ENCODE results near the gene LDB3. TPM values are rescaled to one million over a fixed set of nuclear protein-coding genes. Genes with fewer than 3 reads are reported as not detected.

Gene LDB3
- total and polyA plus RNA-seq, 4 donors = 11.0 to 132 (median 50.2) TPM

GRCh38 chr10:86659721-86660453, 8.4 kb upstream of the LDB3 start:
- intact Hi-C loops (cut with DNase I) = no loop called here
- no peak for ATAC-seq (ENCODE audit: low FRiP score)

GRCh38 chr10:86661161-86662025, 6.9 kb upstream of the LDB3 start:
- DNase-seq (peak; percentile 51 to 77), ATAC-seq (ENCODE audit: low FRiP score) (no peak)
- Histone ChIP-seq H3K27me3 (ENCODE audit: control insufficient read depth in 1 of 2, insufficient read depth in 2 of 2, low read length in 1 of 2) (no peaks in the 10 kb centered on the region), H3K36me3 (ENCODE audit: control insufficient read depth in 1 of 2, insufficient read depth in 2 of 2, low read length in 1 of 2) (no peaks in the 10 kb centered on the region), H3K27ac (ENCODE audit: low read depth in 1 of 2, low read length in 2 of 2) (no peak overlapping the region), H3K9me3 (ENCODE audit: control insufficient read depth, low read length) (no peaks in the 10 kb centered on the region), H3K4me1 (ENCODE audit: control insufficient read depth in 1 of 2, insufficient read depth in 2 of 2, low read length in 2 of 2) (peaks cover 0 to 3% of the 10 kb centered on the region in 2 donors), H3K4me3 (ENCODE audit: low read length in 2 of 2) (no peak overlapping the region)
- 71 to 76% methylated on average over 17 of the region's 17 CpGs for WGBS, 2 donors
- intact Hi-C loops (cut with DNase I) = no loop called here

More at GRCh38 chr10:86659721-86660453, 8.4 kb upstream of the LDB3 start:
- peak; percentile 42 to 76 for DNase-seq
- Histone ChIP-seq H3K27ac (ENCODE audit: low read depth in 1 of 2, low read length in 2 of 2) (no peak overlapping the region), H3K27me3 (ENCODE audit: control insufficient read depth in 1 of 2, insufficient read depth in 2 of 2, low read length in 1 of 2) (no peaks in the 10 kb centered on the region), H3K4me3 (ENCODE audit: low read length in 2 of 2) (no peak overlapping the region), H3K36me3 (ENCODE audit: control insufficient read depth in 1 of 2, insufficient read depth in 2 of 2, low read length in 1 of 2) (no peaks in the 10 kb centered on the region), H3K4me1 (ENCODE audit: control insufficient read depth in 1 of 2, insufficient read depth in 2 of 2, low read length in 2 of 2) (peaks cover 0 to 3% of the 10 kb centered on the region in 2 donors), H3K9me3 (ENCODE audit: control insufficient read depth, low read length) (no peaks in the 10 kb centered on the region)
- WGBS, 2 donors = 95 to 98% methylated on average over 17 of the region's 17 CpGs

GRCh38 chr10:86662186-86663045, 5.9 kb upstream of the LDB3 start:
- no peaks in the 10 kb centered on the region for H3K9me3 ChIP-seq (ENCODE audit: control insufficient read depth, low read length)
- no peak overlapping the region for H3K27ac ChIP-seq (ENCODE audit: low read depth in 1 of 2, low read length in 2 of 2)
- WGBS, 2 donors = 89% methylated on average over 19 of the region's 19 CpGs
- H3K27me3 ChIP-seq (ENCODE audit: control insufficient read depth in 1 of 2, insufficient read depth in 2 of 2, low read length in 1 of 2) = no peaks in the 10 kb centered on the region
- H3K4me1 ChIP-seq (ENCODE audit: control insufficient read depth in 1 of 2, insufficient read depth in 2 of 2, low read length in 2 of 2) = peaks cover 0 to 3% of the 10 kb centered on the region in 2 donors
- DNase-seq (peak; percentile 39 to 69), ATAC-seq (ENCODE audit: low FRiP score) (no peak)
- H3K4me3 ChIP-seq (ENCODE audit: low read length in 2 of 2) = no peak overlapping the region
- H3K36me3 ChIP-seq (ENCODE audit: control insufficient read depth in 1 of 2, insufficient read depth in 2 of 2, low read length in 1 of 2) = no peaks in the 10 kb centered on the region
- intact Hi-C loops (cut with DNase I) = no loop called here

GRCh38 chr10:86663046-86663345, 5.3 kb upstream of the LDB3 start:
- ATAC-seq (ENCODE audit: low FRiP score) = no peak
- intact Hi-C loops (cut with DNase I) = no loop called here
- H3K36me3 ChIP-seq (ENCODE audit: control insufficient read depth in 1 of 2, insufficient read depth in 2 of 2, low read length in 1 of 2) = no peaks in the 10 kb centered on the region
- H3K27ac ChIP-seq (ENCODE audit: low read depth in 1 of 2, low read length in 2 of 2) = no peak overlapping the region
- H3K9me3 ChIP-seq (ENCODE audit: control insufficient read depth, low read length) = no peaks in the 10 kb centered on the region
- 96 to 98% methylated on average over 8 of the region's 8 CpGs for WGBS, 2 donors
- DNase-seq = peak; percentile 30 to 68
- peaks cover 0 to 3% of the 10 kb centered on the region in 2 donors for H3K4me1 ChIP-seq (ENCODE audit: control insufficient read depth in 1 of 2, insufficient read depth in 2 of 2, low read length in 2 of 2)
- H3K4me3 ChIP-seq (ENCODE audit: low read length in 2 of 2) = no peak overlapping the region
- no peaks in the 10 kb centered on the region for H3K27me3 ChIP-seq (ENCODE audit: control insufficient read depth in 1 of 2, insufficient read depth in 2 of 2, low read length in 1 of 2)

- H3K9me3 ChIP-seq (ENCODE audit: control insufficient read depth, low read length) = no peaks in the 10 kb centered on the region
- no peak overlapping the region for H3K27ac ChIP-seq (ENCODE audit: low read depth in 1 of 2, low read length in 2 of 2)
- no peaks in the 10 kb centered on the region for H3K36me3 ChIP-seq (ENCODE audit: control insufficient read depth in 1 of 2, insufficient read depth in 2 of 2, low read length in 1 of 2)
- no peaks in the 10 kb centered on the region for H3K27me3 ChIP-seq (ENCODE audit: control insufficient read depth in 1 of 2, insufficient read depth in 2 of 2, low read length in 1 of 2)
- H3K4me1 ChIP-seq (ENCODE audit: control insufficient read depth in 1 of 2, insufficient read depth in 2 of 2, low read length in 2 of 2) = peaks cover 0 to 3% of the 10 kb centered on the region in 2 donors
- no peak overlapping the region for H3K4me3 ChIP-seq (ENCODE audit: low read length in 2 of 2)
- DNase-seq = peak; percentile 36 to 64
- 84 to 86% methylated on average over 10 of the region's 10 CpGs for WGBS, 2 donors
- ATAC-seq (ENCODE audit: low FRiP score) = no peak
- intact Hi-C loops (cut with DNase I) = no loop called here
Observed at GRCh38 chr10:86663576-86664339, 4.6 kb upstream of the LDB3 start.

- Histone ChIP-seq H3K27me3 (ENCODE audit: control insufficient read depth in 1 of 2, insufficient read depth in 2 of 2, low read length in 1 of 2) (no peaks in the 10 kb centered on the region), H3K4me3 (ENCODE audit: low read length in 2 of 2) (no peak overlapping the region), H3K4me1 (ENCODE audit: control insufficient read depth in 1 of 2, insufficient read depth in 2 of 2, low read length in 2 of 2) (peaks cover 0 to 3% of the 10 kb centered on the region in 2 donors), H3K36me3 (ENCODE audit: control insufficient read depth in 1 of 2, insufficient read depth in 2 of 2, low read length in 1 of 2) (no peaks in the 10 kb centered on the region), H3K9me3 (ENCODE audit: control insufficient read depth, low read length) (no peaks in the 10 kb centered on the region), H3K27ac (ENCODE audit: low read depth in 1 of 2, low read length in 2 of 2) (no peak overlapping the region)
- ATAC-seq (ENCODE audit: low FRiP score) (no peak), DNase-seq (peak in 1 of 2 donors; percentile 18)
- WGBS, 2 donors = 51 to 57% methylated on average over 13 of the region's 13 CpGs
- intact Hi-C loops (cut with DNase I) = loop anchor here in 1 of 2 donors (5.0 kb wide), 1 partner anchor 262 kb away; no protein-coding TSS in a partner anchor
Observed at GRCh38 chr10:86664341-86665217, 3.7 kb upstream of the LDB3 start.

GRCh38 chr10:86665218-86665607, 3.1 kb upstream of the LDB3 start:
- intact Hi-C loops (cut with DNase I) = loop anchor here in 1 of 2 donors (5.0 kb wide), 1 partner anchor 263 kb away; no protein-coding TSS in a partner anchor
- Histone ChIP-seq H3K4me1 (ENCODE audit: control insufficient read depth in 1 of 2, insufficient read depth in 2 of 2, low read length in 2 of 2) (peaks cover 0 to 3% of the 10 kb centered on the region in 2 donors), H3K27ac (ENCODE audit: low read depth in 1 of 2, low read length in 2 of 2) (no peak overlapping the region), H3K36me3 (ENCODE audit: control insufficient read depth in 1 of 2, insufficient read depth in 2 of 2, low read length in 1 of 2) (no peaks in the 10 kb centered on the region), H3K27me3 (ENCODE audit: control insufficient read depth in 1 of 2, insufficient read depth in 2 of 2, low read length in 1 of 2) (no peaks in the 10 kb centered on the region), H3K9me3 (ENCODE audit: control insufficient read depth, low read length) (no peaks in the 10 kb centered on the region), H3K4me3 (ENCODE audit: low read length in 2 of 2) (no peak overlapping the region)
- no peak for ATAC-seq (ENCODE audit: low FRiP score)
- 92 to 95% methylated on average over 7 of the region's 7 CpGs for WGBS, 2 donors
- DNase-seq = no peak

Data from aorta (tissue), 5 donors.